IMR-90 (cell line): ENCODE results near the gene DOCK1. TPM values are rescaled to one million over a fixed set of nuclear protein-coding genes. Genes with fewer than 3 reads are reported as not detected.

Experiments
- ATAC-seq: fragments of 200-7000 bp; cut with Tn5 transposase; 2 replicates; pipeline ENCODE4 v1.9.1; 2020; ENCODE audit warnings: low read depth, mild to moderate bottlenecking, moderate library complexity
- BruUV-seq: library from RNA; stranded (reverse); fragments of 400-500 nt; replicated peaks from 2 replicates; lab custom pipeline; 2021; lab: Mats Ljungman, UMichigan
- CTCF ChIA-PET: fragments of 300-600 bp; formaldehyde crosslinking; extraction: SDS; loops from one replicate; lab custom pipeline; 2021; ENCODE audit warnings: antibody characterized with exemption; lab: Yijun Ruan, JAX
- POLR2A ChIA-PET: fragments of 300-600 bp; sonication (Branson Sonifier 250); formaldehyde crosslinking; loops from one replicate; lab custom pipeline; 2022; ENCODE audit warnings: antibody characterized with exemption; ENCODE audit not compliant: unreplicated experiment; lab: Charles Lee
- DNase-seq: peaks from one replicate; pipeline ENCODE4 v3.0.0; 2013
- H2AFZ ChIP-seq: replicated peaks from 2 replicates; pipeline ENCODE3; 2013; ENCODE audit warnings: low read length, mild to moderate bottlenecking; ENCODE audit not compliant: poor library complexity
- H2AK5ac ChIP-seq: 2 replicates; pipeline ENCODE4 v1.6.1; 2013; ENCODE audit warnings: low read depth, low read length, inconsistent platforms
- H2AK9ac ChIP-seq: replicated peaks from 2 replicates; pipeline ENCODE3; 2013; ENCODE audit warnings: mild to moderate bottlenecking, low read depth, low read length, moderate library complexity; ENCODE audit not compliant: poor library complexity
- H2BK120ac ChIP-seq: 2 replicates; pipeline ENCODE4 v1.6.1; 2013; ENCODE audit warnings: low read depth, low read length, inconsistent platforms
- H2BK15ac ChIP-seq: 3 replicates; pipeline ENCODE4 v1.6.1; 2013; ENCODE audit warnings: low read depth, low read length, inconsistent platforms
- H2BK20ac ChIP-seq: 2 replicates; pipeline ENCODE4 v1.6.1; 2013; ENCODE audit warnings: low read depth, mild to moderate bottlenecking, inconsistent platforms, low read length, moderate library complexity
- H2BK5ac ChIP-seq: 2 replicates; pipeline ENCODE4 v1.6.1; 2013; ENCODE audit warnings: mild to moderate bottlenecking, low read depth, low read length, inconsistent platforms; ENCODE audit not compliant: poor library complexity, severe bottlenecking
- H3K14ac ChIP-seq: replicated peaks from 2 replicates; pipeline ENCODE4 v1.6.1; 2013; ENCODE audit warnings: low read depth, low read length, inconsistent platforms
- H3K18ac ChIP-seq: 2 replicates; pipeline ENCODE4 v1.6.1; 2013; ENCODE audit warnings: low read depth, low read length, control low read depth
- H3K23ac ChIP-seq: 2 replicates; pipeline ENCODE4 v1.6.1; 2013; ENCODE audit warnings: low read depth, low read length, inconsistent platforms
- H3K27ac ChIP-seq: 2 replicates; pipeline ENCODE4 v1.5.1; 2013; ENCODE audit warnings: mild to moderate bottlenecking, control low read depth, low read length; ENCODE audit not compliant: insufficient read depth
- H3K27me3 ChIP-seq: 2 replicates; pipeline ENCODE4 v1.6.1; 2013; ENCODE audit warnings: low read length; ENCODE audit not compliant: control insufficient read depth, insufficient read depth
- H3K36me3 ChIP-seq: 2 replicates; pipeline ENCODE4 v1.6.1; 2013; ENCODE audit warnings: low read length, mixed read lengths; ENCODE audit not compliant: control insufficient read depth, insufficient read depth
- H3K4ac ChIP-seq: 2 replicates; pipeline ENCODE4 v1.6.1; 2013; ENCODE audit warnings: low read depth, low read length, inconsistent platforms
- H3K4me1 ChIP-seq: 2 replicates; pipeline ENCODE4 v1.6.1; 2013; ENCODE audit warnings: low read length, mixed read lengths; ENCODE audit not compliant: control insufficient read depth, insufficient read depth
- H3K4me2 ChIP-seq: 2 replicates; pipeline ENCODE4 v1.6.1; 2013; ENCODE audit warnings: low read depth, mild to moderate bottlenecking, control low read depth, low read length, moderate library complexity
- H3K4me3 ChIP-seq: 2 replicates; pipeline ENCODE4 v1.5.1; 2013; ENCODE audit warnings: low read depth, mild to moderate bottlenecking, control low read depth, low read length, moderate library complexity; ENCODE audit not compliant: insufficient read depth
- H3K56ac ChIP-seq: 2 replicates; pipeline ENCODE4 v1.6.1; 2013; ENCODE audit warnings: low read length, inconsistent platforms; ENCODE audit not compliant: insufficient read depth; ENCODE audit errors: extremely low read depth
- H3K79me1 ChIP-seq, 2 experiments: 2 replicates each; pipeline ENCODE4 v1.6.1; 2013; ENCODE audit warnings: low read length in 2 of 2, inconsistent platforms in 1 of 2, low read depth in 1 of 2
- H3K9ac ChIP-seq: 2 replicates; pipeline ENCODE4 v1.6.1; 2013; ENCODE audit warnings: low read depth, low read length, control low read depth
- H3K9me1 ChIP-seq: 2 replicates; pipeline ENCODE4 v1.6.1; 2013; ENCODE audit warnings: low read length, inconsistent platforms; ENCODE audit not compliant: insufficient read depth
- H3K9me3 ChIP-seq: 2 replicates; pipeline ENCODE4 v1.6.1; 2013; ENCODE audit warnings: low read length; ENCODE audit not compliant: control insufficient read depth, insufficient read depth
- H4K20me1 ChIP-seq: 2 replicates; pipeline ENCODE4 v1.6.1; 2013; ENCODE audit warnings: low read length, inconsistent platforms; ENCODE audit not compliant: insufficient read depth
- H4K5ac ChIP-seq: 2 replicates; pipeline ENCODE4 v1.6.1; 2013; ENCODE audit warnings: mild to moderate bottlenecking, low read depth, low read length, control low read depth
- H4K8ac ChIP-seq, 2 experiments: 2 replicates each; pipeline ENCODE4 v1.6.1; 2013; ENCODE audit warnings: low read depth in 2 of 2, low read length in 2 of 2, control low read depth in 1 of 2, inconsistent platforms in 1 of 2
- H4K91ac ChIP-seq: 2 replicates; pipeline ENCODE4 v1.6.1; 2013; ENCODE audit warnings: low read depth, low read length, inconsistent platforms; ENCODE audit not compliant: insufficient read depth
- BHLHE40 ChIP-seq: fragments of 150-350 bp; IDR thresholded peaks from 2 replicates; pipeline ENCODE4 v1.6.1; 2016; ENCODE audit warnings: mild to moderate bottlenecking, low read depth, low read length
- CEBPB ChIP-seq: IDR thresholded peaks from 2 replicates; pipeline ENCODE4 v1.6.1; 2012; ENCODE audit warnings: low read depth, low read length, improper control_type of control experiment
- CHD1 ChIP-seq: IDR thresholded peaks from 2 replicates; pipeline ENCODE4 v1.6.1; 2012; ENCODE audit warnings: low read depth, low read length, improper control_type of control experiment
- CTCF ChIP-seq: conservative IDR thresholded peaks from 2 replicates; pipeline ENCODE4 v1.5.1; 2012; ENCODE audit warnings: mild to moderate bottlenecking, low read depth, low read length, improper control_type of control experiment
- FOS ChIP-seq: fragments of 150-350 bp; IDR thresholded peaks from 2 replicates; pipeline ENCODE4 v1.6.1; 2016; ENCODE audit warnings: low read depth, low read length
- MAFK ChIP-seq: IDR thresholded peaks from 2 replicates; pipeline ENCODE4 v1.6.1; 2012; ENCODE audit warnings: low read depth, low read length, improper control_type of control experiment
- MAZ ChIP-seq: IDR thresholded peaks from 2 replicates; pipeline ENCODE4 v1.6.1; 2012; ENCODE audit warnings: low read depth, mild to moderate bottlenecking, low read length, improper control_type of control experiment, moderate library complexity, borderline replicate concordance
- MXI1 ChIP-seq: IDR thresholded peaks from 2 replicates; pipeline ENCODE4 v1.6.1; 2012; ENCODE audit warnings: low read depth, mild to moderate bottlenecking, low read length, moderate library complexity, borderline replicate concordance
- NFE2L2 ChIP-seq: fragments of 150-350 bp; IDR thresholded peaks from 2 replicates; pipeline ENCODE4 v1.6.1; 2016; ENCODE audit warnings: low read depth, mild to moderate bottlenecking, low read length
- POLR2A ChIP-seq: IDR thresholded peaks from 2 replicates; pipeline ENCODE4 v1.6.1; 2012; ENCODE audit warnings: mild to moderate bottlenecking, low read depth, low read length
- RAD21 ChIP-seq: IDR thresholded peaks from 2 replicates; pipeline ENCODE4 v1.6.1; 2012; ENCODE audit warnings: low read length, improper control_type of control experiment
- RCOR1 ChIP-seq: IDR thresholded peaks from 2 replicates; pipeline ENCODE4 v1.6.1; 2012; ENCODE audit warnings: mild to moderate bottlenecking, low read length, improper control_type of control experiment; ENCODE audit not compliant: insufficient replicate concordance
- RFX5 ChIP-seq: IDR thresholded peaks from 2 replicates; pipeline ENCODE4 v1.8.0; 2012; ENCODE audit warnings: low read depth, mild to moderate bottlenecking, low read length, moderate library complexity
- SMC3 ChIP-seq: fragments of 150-350 bp; IDR thresholded peaks from 2 replicates; pipeline ENCODE4 v1.6.1; 2016; ENCODE audit warnings: low read depth, mild to moderate bottlenecking, antibody characterized with exemption, low read length, moderate library complexity
- WGBS, 2 experiments: methylation state at CpG; one replicate each; pipeline versions ENCODE4 v1.1.5 to v1.1.7; 2013; ENCODE audit warnings: missing lambda C conversion rate in 2 of 2; ENCODE audit not compliant: insufficient read length in 1 of 2; ENCODE audit errors: extremely low coverage in 2 of 2; 5-methylcytosine and 5-hydroxymethylcytosine counted together
- dilution Hi-C: fragments of 300-500 bp; cut with HindIII; formaldehyde crosslinking; loops from one replicate; pipeline ENCODE4 v1.14.3; 2018; ENCODE audit warnings: low sequenced_read_pairs; ENCODE audit not compliant: unreplicated experiment
- in situ Hi-C: fragments of 300-500 bp; cut with MboI; formaldehyde crosslinking; loops from 3 replicates; pipeline ENCODE4 v1.14.3; 2019; ENCODE audit warnings: low sequenced_read_pairs, inconsistent platforms, mixed read lengths
- intact Hi-C: fragments of 100-400 bp; cut with micrococcal nuclease; formaldehyde crosslinking; loops from 2 replicates; pipeline ENCODE4 v1.10.0; 2022
- polyA plus RNA-seq, 3 experiments: library from polyadenylated mRNA; depleted of rRNA; stranded (reverse); fragments of >200 nt; gene quantifications; 2 replicates each; pipeline ENCODE4 v1.2.3, GENCODE V29; 2012; ENCODE audit warnings: low replicate concordance in 1 of 3
- total RNA-seq: library from RNA; depleted of rRNA; stranded (reverse); fragments of >200 nt; gene quantifications from 2 replicates; pipeline ENCODE4 v1.2.3, GENCODE V29; 2012
- TF ChIP-seq, protein P1 (sequence below): fragments of 150-350 bp; IDR thresholded peaks from 2 replicates; pipeline ENCODE4 v1.6.1; 2017; ENCODE audit warnings: mild to moderate bottlenecking, antibody characterized with exemption, low read length, low read depth
- TF ChIP-seq, protein P2 (sequence below): fragments of 150-350 bp; IDR thresholded peaks from 2 replicates; pipeline ENCODE4 v1.6.1; 2016; ENCODE audit warnings: low read depth, mild to moderate bottlenecking, low read length, moderate library complexity, borderline replicate concordance

The DOCK1 gene
- total and polyA plus RNA-seq, 2 of the 4 experiments (the other 2 are of a cell fraction): 28.2 to 71.0 TPM

GRCh38 chr10:127325506-127325905, 420.3 kb downstream of the DOCK1 start:
- intact Hi-C loops (no loop called here), in situ Hi-C loops (no loop called here), dilution Hi-C loops (no loop called here)
- no peak overlapping the region for H4K5ac ChIP-seq
- no CpG with 5 or more reads among the region's 5 CpGs for WGBS, 2 experiments
- no peak overlapping the region for H3K18ac ChIP-seq
- BruUV-seq: no TSS peak
- no peak overlapping the region for H3K4me3 ChIP-seq
- no peak overlapping the region for H2BK120ac ChIP-seq
- DNase-seq (no peak), ATAC-seq (no peak)
- no peak overlapping the region for H2AK9ac ChIP-seq
- H3K14ac ChIP-seq: no peak overlapping the region
- no peak overlapping the region for H3K9ac ChIP-seq
- TF ChIP-seq RCOR1: no peak
- no peak for TF ChIP-seq FOS
- no peak for TF ChIP-seq CHD1
- TF ChIP-seq MAZ: no peak
- no peak for TF ChIP-seq CTCF
- TF ChIP-seq RFX5: no peak
- TF ChIP-seq RAD21: no peak
- no peak for TF ChIP-seq SMC3
- TF ChIP-seq BHLHE40: no peak
- TF ChIP-seq, protein P1, sequence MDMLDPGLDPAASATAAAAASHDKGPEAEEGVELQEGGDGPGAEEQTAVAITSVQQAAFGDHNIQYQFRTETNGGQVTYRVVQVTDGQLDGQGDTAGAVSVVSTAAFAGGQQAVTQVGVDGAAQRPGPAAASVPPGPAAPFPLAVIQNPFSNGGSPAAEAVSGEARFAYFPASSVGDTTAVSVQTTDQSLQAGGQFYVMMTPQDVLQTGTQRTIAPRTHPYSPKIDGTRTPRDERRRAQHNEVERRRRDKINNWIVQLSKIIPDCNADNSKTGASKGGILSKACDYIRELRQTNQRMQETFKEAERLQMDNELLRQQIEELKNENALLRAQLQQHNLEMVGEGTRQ: no peak
- TF ChIP-seq MXI1: no peak
- TF ChIP-seq POLR2A: no peak
- TF ChIP-seq, protein P2, sequence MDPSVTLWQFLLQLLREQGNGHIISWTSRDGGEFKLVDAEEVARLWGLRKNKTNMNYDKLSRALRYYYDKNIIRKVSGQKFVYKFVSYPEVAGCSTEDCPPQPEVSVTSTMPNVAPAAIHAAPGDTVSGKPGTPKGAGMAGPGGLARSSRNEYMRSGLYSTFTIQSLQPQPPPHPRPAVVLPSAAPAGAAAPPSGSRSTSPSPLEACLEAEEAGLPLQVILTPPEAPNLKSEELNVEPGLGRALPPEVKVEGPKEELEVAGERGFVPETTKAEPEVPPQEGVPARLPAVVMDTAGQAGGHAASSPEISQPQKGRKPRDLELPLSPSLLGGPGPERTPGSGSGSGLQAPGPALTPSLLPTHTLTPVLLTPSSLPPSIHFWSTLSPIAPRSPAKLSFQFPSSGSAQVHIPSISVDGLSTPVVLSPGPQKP: no peak
- no peak for TF ChIP-seq CEBPB
- no peak for TF ChIP-seq NFE2L2
- no peak for TF ChIP-seq MAFK
- ChIA-PET CTCF (no interaction called here), POLR2A (no interaction called here)
- no peak overlapping the region for H3K27ac ChIP-seq
- H2BK15ac ChIP-seq: no peak overlapping the region
- H2AFZ ChIP-seq: no peak overlapping the region
- H3K27me3 ChIP-seq: no peaks in the 10 kb centered on the region
- H3K4ac ChIP-seq: no peak overlapping the region
- H3K9me3 ChIP-seq: no peaks in the 10 kb centered on the region
- no peak overlapping the region for H3K4me2 ChIP-seq
- H2BK5ac ChIP-seq: no peak overlapping the region
- peaks cover 6 to 13% of the 10 kb centered on the region in 2 experiments; a peak in 2 of 4 replicates for H3K79me1 ChIP-seq
- no peak overlapping the region for H3K56ac ChIP-seq
- peaks cover 5% of the 10 kb centered on the region; the same call in 1 of the 2 replicates for H4K20me1 ChIP-seq
- H3K4me1 ChIP-seq: 0 out of 2 replicates have a peak, but pooled peaks cover 2% of the 10 kb centered on the region
- H3K36me3 ChIP-seq: no peaks in the 10 kb centered on the region
- H2BK20ac ChIP-seq: no peak overlapping the region
- peaks cover 7% of the 10 kb centered on the region; the same call in 1 of the 2 replicates for H3K9me1 ChIP-seq
- no peak overlapping the region for H4K8ac ChIP-seq
- no peak overlapping the region for H3K23ac ChIP-seq
- H2AK5ac ChIP-seq: no peak overlapping the region
- no peak overlapping the region for H4K91ac ChIP-seq
